GM15510 (cell line): ENCODE data around the gene MUC5B.

ENCODE experiments used
- POLR2A ChIP-seq: IDR thresholded peaks from 3 replicates; pipeline ENCODE4 v1.6.1; 2011; ENCODE audit warnings: borderline replicate concordance; ENCODE audit not compliant: insufficient read length; ENCODE audit errors: extremely low read depth

The MUC5B gene

DNA sequence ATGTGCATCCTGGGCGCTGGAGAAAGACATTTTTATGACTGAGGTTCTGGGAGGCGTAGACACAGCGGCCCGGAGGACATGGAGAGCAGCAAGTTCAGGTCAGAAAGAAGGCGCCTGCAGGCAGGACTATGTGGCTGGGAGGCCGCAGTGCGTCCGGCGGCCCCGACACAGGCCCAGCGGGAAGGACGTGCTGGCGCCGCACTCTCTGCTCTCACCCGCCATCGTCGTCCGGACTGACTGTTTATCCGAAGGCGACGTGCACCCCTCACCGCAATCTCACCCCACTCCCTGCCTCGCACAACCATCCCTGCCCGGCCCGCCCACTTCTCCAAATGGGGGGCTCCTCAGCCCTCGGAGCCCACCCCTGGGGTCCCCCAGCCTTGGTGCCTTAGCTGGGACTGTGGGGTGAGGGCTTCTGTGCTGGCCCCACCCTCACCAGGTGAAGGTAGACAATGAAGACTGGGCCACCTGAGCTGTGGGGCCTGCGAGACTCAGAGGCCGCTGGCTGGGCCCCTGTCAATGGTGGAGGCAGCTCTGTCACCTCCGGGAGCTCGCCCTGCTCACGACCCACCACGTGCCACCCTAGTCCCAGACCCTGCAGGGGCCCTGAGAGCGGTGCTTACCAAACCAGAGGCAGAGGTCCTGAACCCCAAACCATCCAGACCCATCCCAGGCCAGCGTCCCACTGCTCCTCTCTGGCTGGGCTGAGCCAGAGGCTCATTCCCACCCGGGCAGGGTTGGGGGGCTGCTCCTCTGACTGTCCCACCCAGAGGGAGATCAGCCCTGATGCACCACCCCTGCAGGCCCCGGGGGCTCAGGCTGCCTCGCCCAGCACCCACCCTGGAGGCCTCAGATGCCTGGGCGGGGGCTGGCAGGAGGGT is 16.2 kb upstream of the MUC5B start:
- TF ChIP-seq POLR2A: no peak

DNA sequence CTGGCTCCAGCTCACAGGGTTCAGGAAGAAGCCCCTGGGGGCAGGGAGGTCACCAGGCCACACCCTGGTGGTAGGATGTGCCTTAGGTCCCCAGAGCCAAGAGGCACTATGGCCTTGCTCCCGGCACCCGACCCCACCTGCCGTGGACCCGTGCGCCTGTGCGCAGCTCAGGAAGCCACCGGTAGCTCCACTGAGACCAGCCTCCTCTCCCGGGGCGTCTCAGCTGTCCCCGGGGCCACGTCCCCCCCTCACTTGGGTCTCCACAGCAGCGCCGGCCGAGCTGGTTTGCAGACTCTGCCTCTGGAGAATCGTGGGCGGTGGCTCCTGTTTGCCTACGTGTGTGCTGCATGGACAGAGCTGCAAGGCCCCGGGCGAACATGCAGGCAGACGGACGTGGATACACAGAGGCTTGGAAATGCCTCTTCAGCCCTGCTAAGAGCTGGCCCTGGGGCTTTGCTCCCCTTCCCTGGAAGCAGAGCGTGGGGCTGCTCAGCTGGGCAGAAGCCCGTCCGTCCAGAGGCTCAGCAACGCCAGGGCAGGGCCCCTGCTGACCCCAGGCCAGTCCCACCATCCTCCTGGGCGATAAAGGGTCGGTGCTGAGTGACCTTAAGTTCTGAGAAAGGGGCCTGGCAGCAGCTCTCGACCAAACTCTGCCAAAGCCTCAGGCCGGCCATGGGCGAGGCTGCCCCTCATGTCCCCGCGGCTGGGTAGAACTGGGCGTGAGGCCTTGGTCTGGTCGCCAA is 15.3 kb upstream of the MUC5B start:
- no peak for TF ChIP-seq POLR2A

DNA sequence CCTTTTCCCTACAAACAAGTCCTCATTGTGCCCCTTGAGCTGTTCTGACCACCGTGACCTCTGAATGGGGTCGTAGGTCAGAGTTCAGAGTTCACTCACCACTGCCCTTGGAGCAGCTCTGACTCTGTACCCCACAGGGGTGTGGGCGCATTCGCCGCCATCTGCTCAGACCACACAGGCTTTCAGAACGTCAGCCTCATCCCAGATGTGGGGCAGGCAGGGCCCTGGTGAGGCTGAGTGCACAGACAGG is 14.8 kb upstream of the MUC5B start:
- TF ChIP-seq POLR2A: no peak

- TF ChIP-seq POLR2A: no peak
These were observed 14.2 kb upstream of the MUC5B start for GRCh38 chr11:1208394-1209261.

- TF ChIP-seq POLR2A: no peak
These were observed 13.4 kb upstream of the MUC5B start for GRCh38 chr11:1209371-1210057.

- TF ChIP-seq POLR2A: no peak
These were observed 11.0 kb upstream of the MUC5B start for GRCh38 chr11:1211838-1212237.

- no peak for TF ChIP-seq POLR2A
These were observed 5.7 kb upstream of the MUC5B start for GRCh38 chr11:1217151-1217550.

DNA sequence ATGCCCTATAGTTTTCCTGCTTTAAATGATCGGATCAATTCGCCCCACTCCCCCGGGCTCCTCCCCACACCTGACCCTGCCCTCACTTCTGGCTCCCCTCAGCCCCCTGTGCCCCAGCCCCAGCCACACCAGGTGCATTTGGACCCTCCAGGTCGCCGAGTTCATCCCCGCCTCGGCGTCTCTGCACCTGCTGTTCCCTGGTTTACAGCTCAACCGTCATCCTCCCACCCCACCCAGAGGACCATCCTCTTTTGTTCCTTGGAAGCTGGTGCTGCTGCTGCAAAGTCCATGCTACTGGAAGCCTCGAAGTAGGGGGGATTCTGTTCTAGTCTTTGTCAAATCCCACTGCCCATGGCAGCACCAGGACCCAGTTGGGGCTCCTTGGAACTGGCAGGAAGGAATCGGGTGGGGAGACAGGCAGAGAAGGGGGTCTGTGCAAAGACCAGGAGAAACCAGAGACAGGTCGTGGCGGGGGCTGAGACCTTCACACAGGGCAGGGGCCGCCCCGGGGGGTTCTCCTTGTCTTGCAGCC is 4.5 kb upstream of the MUC5B start:
- no peak for TF ChIP-seq POLR2A

GRCh38 chr11:1218788-1219445 is 3.9 kb upstream of the MUC5B start:
- no peak for TF ChIP-seq POLR2A

DNA sequence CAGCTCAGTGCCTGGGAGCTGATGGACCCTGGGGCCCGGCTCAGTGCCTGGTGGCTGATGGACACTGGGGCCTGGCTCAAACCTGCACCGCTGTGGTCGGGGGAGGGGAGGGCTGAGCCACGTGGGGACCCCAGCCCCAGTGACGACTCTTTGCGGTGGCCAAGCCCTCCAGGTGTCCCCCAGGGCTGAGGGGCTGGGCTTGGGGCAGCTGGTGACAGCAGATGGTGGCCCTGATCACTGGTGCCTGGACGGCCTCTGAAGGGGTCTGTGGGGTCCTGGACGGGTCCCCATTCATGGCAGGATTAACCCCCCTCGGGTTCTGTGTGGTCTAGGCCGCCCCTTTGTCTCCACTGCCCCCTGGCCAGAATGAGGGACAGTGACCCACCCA is 3.4 kb upstream of the MUC5B start:
- TF ChIP-seq POLR2A: no peak

- no peak for TF ChIP-seq POLR2A
These were observed 2.7 kb upstream of the MUC5B start for GRCh38 chr11:1219834-1220815.

DNA sequence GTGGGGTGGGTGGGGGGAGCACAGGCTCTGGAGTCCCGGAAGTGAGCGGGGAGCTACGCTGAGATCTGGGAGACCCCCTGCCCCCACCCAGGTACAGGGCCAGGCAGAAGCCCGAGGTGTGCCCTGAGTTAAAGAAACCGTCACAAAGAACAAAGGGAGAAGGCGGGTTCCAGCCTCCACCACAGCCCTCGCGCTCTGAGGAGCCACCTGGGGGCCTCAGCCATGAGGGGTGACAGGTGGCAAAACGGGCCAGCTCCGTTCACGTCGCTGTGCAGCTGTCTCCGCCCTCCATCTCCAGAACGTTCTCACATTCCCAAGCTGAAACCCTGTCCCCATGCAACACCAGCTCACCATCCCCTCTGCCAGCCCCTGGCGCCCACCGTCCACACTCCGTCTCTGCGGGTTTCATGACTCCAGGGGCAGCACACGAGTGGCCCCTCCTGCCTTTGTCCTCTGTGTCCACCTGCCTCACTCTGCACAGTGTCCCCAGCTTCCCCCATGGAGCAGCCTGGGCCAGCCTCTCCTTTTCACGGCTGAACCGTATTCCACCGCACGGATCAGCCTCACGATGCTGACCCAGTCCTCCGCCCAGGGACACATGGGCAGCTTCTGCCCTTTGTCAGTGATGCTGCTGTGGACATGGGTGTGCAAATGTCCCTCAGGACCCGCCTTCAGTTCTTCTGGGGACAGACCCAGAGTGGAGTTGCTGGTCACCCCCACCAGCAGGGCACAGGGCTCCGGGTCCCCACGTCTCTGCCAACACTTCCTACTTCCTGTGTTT is 1.7 kb upstream of the MUC5B start:
- no peak for TF ChIP-seq POLR2A

DNA sequence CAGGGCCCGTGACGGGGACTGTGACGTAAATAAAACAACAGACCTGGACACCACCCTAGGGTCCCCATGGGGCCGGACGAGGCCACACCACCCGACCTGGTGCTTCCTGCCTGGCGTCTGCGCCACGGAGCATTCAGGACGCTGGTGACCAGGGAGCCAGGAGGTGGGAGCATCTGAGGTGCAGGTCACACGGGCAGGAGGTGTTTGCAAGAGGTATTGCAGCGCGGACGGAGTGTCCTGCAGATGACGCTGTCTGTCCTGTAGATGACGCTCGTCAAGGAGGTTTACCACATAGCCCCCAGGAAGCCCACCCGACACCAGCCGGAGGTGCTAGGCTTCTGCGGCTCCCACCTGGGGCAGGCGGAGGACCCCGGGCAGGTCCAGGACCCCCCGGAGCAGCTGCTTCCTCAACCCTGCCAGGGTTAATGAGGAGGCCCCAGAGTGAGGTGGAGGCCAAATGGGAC is 986 bp upstream of the MUC5B start:
- no peak for TF ChIP-seq POLR2A
